Measurements from ENCODE around the gene MT1F.

- TF ChIP-seq CTCF (IDR thresholded peaks at IDR 0.05; ENCODE audit: borderline replicate concordance, extremely low read depth, low read length, poor library complexity, severe bottlenecking) (no peak), EZH2 (IDR thresholded peaks at IDR 0.05; ENCODE audit: borderline replicate concordance, low read depth, low read length, severe bottlenecking) (no peak)
Observed at GRCh38 chr16:56691885-56692284, 34.1 kb downstream of the MT1F start.
